ENCODE measurements around the gene RTN1. TPM values are rescaled to one million over a fixed set of nuclear protein-coding genes. Genes with fewer than 3 reads are reported as not detected.

RTN1 gene
- total RNA-seq, 1 donor from 2014 or later, result 1.2 TPM

GRCh38 chr14:59814988-59815387 lies 55.6 kb downstream of the RTN1 start:
- DNase-seq (no peak), ATAC-seq (no peak)
- intact Hi-C loops (cut with micrococcal nuclease), result no loop called here

- no peak for ATAC-seq
- intact Hi-C loops (cut with micrococcal nuclease), result no loop called here
- no peak for DNase-seq
Measured at GRCh38 chr14:59811815-59812214, 58.8 kb downstream of the RTN1 start.

DNA sequence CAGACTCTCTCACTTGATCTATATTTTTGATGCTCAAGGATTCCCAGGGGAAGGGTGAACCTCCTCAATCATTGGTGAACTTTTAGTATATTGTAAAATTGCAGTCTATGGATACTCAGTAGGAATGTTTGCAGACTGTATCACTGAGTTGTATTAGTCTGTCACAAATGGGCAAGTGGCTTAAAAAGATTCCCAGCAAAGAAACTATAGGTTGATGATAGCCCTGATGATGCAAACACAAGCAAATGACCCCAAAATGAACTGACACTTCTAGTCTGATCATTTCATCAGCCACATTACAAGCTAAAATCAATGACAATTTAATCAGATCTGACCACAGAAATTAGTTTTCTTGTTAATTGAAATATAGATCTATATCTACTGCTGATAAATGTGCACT lies 59.5 kb downstream of the RTN1 start:
- ATAC-seq (no peak), DNase-seq (no peak)
- intact Hi-C loops (cut with micrococcal nuclease), result no loop called here

DNA sequence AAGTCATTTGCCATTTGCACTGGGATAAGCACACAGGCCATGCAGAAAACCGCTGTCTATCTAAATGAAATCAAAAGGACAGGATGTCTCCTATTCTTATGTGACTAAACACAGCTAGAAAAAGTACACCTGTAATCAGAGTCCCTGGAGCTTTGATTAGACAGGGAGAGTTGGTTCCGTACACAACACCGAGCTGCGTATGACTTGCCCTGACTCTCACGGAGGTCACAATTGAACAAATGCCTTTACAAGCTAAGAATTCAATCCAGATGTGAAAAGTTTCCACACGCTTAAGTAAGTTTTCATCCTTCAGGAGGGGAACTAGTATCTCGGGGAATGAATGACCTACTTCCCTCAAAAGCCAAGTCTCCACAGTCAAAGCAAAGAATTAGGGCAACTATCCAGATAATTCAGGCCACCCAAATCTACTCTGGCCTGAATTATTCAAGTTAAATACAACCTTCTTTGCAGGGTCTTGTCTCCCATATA lies 67.5 kb downstream of the RTN1 start:
- DNase-seq, result no peak
- no peak for ATAC-seq
- intact Hi-C loops (cut with micrococcal nuclease), result no loop called here

DNA sequence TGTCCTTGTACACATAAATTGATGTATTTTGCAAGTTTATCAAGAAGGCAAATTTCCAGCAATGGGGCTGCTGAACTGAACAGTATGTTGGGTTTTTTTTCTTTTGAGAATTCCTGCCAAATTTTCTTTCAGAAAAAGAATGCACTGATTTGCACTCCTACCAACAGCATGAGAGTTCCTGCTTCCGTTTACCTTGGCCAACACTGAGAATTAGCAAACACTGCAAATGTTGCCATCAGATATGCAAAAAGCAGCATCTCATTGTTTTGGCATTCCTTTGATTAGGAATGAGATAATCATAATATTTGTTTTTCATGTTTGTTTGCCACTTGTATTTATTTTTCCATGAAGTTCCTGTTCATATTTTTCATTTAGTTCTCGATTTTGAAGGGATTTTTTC lies 82.4 kb downstream of the RTN1 start:
- DNase-seq, result no peak
- intact Hi-C loops (cut with micrococcal nuclease), result no loop called here
- no peak for ATAC-seq

GRCh38 chr14:59787045-59787674 lies 83.4 kb downstream of the RTN1 start:
- ATAC-seq (no peak), DNase-seq (no peak)
- intact Hi-C loops (cut with micrococcal nuclease), result no loop called here

GRCh38 chr14:59785629-59786028 lies 84.9 kb downstream of the RTN1 start:
- intact Hi-C loops (cut with micrococcal nuclease), result no loop called here
- DNase-seq, result no peak
- no peak for ATAC-seq

DNA sequence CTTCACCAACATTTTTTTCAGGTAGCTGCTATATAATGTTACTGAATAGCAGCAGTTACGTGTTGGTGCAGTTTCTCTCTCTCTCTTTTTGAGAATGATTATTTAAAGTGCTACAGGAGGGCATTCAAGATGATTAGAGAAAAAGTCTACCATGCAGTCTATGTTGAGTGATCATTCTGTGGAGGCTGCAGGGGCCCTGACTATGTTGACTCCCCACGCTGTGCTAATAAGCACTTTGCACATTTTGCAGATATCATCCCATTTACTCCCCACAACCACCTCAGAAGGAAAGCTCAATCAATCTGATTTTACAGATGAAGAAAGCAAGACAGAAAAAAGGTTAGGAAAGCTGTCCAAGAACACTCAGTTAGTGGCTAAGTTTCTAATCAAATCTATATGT lies 87.8 kb downstream of the RTN1 start:
- no peak for ATAC-seq
- DNase-seq, result no peak
- intact Hi-C loops (cut with micrococcal nuclease), result no loop called here

DNA sequence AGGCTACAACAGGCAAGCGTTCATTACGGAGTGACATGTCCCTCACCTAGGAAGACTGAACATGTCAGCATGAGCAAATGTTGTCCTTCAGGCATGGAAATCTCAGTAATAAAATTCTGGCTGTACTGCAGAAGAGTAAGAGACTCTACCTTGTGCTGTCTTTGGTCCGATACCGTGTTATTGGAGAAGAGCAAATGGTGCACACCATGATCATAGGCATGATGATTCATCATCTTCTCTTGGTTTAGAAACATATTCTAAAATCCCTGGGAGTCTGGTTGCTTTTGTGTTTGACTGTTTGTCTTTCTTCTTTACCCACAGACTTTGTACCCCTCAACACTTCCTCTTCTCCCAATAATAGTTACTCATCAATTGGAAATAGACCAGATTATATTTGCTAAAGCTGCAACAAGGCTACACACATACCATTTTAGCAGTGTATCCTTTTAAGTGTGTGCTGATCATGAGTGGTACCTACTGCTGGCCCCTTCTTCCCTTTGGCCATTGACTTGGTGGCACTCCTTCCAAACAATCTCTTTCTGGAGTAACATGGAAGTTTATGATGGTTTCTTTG lies 93.5 kb downstream of the RTN1 start:
- intact Hi-C loops (cut with micrococcal nuclease), result no loop called here
- no peak for ATAC-seq
- no peak for DNase-seq

- ATAC-seq, result no peak
- DNase-seq, result no peak
- intact Hi-C loops (cut with micrococcal nuclease), result no loop called here
Measured at GRCh38 chr14:59776468-59776867, 94.1 kb downstream of the RTN1 start.

DNA sequence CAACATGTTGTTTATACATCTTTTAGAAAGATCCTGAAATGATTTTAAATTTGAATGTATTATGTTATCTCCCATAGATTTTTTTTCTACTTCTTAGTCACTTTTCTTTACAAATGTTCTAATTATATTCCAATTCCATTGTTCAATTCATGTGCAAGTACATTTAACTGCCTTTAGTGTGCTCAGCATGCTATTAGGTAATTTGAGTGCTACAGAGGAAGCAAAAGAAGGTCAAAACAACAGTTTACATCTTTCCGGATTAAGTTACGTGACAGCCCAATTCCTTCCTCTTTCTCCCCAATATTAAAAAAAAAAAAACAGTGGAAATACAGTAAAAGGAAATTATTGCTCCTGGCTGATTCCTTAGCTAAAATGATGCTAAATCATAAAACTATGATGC lies 98.3 kb downstream of the RTN1 start:
- intact Hi-C loops (cut with micrococcal nuclease), result no loop called here
- no peak for ATAC-seq
- DNase-seq, result no peak

DNA sequence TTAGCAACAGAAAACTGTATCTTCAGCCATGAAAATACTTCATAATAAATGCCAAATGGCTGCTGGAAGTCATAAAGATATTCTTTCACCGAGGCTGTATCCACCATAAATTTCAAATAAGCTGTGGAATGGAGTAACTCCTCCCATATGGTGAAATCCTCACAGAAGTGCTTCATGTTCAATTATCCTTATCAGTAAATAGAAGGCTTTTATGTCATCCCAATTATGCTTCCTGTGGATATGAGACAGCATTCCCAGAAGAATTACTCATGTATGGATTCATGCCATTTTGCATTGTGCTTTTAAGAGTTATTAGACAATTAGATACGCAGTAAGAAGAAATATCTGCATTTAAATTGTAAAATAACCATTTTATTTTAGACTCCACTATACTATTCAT lies 99.0 kb downstream of the RTN1 start:
- intact Hi-C loops (cut with micrococcal nuclease), result no loop called here
- DNase-seq, result no peak
- no peak for ATAC-seq

GRCh38 chr14:59769586-59769985 lies 101.0 kb downstream of the RTN1 start:
- no peak for ATAC-seq
- no peak for DNase-seq
- intact Hi-C loops (cut with micrococcal nuclease), result no loop called here

DNA sequence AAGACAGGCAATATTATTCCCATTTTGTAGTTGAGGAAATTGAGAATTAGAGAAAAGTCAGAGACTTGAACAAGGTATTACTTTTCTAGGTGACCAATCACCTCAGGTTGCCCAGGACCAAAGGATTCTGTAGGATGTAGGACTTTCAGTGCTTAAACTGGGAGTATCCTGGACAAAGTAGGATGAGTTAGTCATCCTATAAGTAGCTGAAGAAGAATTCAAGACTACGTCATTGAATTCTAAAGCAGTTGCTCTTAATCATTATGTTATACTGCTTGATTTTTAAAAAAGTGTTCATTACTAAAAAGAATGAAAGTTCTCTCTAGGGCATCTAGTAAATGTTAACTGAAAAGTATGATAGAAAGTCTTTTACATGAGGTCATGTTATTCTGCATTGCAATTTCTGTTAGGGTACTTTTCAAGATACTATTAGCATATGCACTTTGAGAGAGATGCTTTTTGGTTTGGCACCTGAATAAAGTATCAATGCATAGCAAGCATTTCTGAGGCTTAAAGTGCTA lies 101.7 kb downstream of the RTN1 start:
- no peak for ATAC-seq
- DNase-seq, result no peak
- intact Hi-C loops (cut with micrococcal nuclease), result no loop called here

DNA sequence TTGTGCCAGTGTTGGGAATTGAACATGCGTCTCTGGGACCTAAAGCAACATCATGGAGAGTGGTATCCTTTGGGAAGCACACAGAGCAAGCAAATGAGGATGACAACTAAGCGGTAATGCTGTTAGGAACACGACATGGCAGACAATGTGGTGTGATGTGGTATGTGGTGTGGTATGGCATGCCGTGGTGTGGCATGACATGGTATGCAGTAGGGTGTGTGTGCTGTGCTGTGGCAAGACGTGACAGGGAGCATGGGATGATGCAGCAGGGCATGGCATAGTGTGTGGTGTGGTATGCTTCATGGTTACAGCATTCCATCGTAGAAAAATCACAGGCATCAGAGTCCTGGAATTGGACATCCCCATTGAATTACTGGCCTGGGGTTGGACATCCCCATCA lies 108.7 kb downstream of the RTN1 start:
- intact Hi-C loops (cut with micrococcal nuclease), result no loop called here
- DNase-seq, result no peak
- no peak for ATAC-seq

DNA sequence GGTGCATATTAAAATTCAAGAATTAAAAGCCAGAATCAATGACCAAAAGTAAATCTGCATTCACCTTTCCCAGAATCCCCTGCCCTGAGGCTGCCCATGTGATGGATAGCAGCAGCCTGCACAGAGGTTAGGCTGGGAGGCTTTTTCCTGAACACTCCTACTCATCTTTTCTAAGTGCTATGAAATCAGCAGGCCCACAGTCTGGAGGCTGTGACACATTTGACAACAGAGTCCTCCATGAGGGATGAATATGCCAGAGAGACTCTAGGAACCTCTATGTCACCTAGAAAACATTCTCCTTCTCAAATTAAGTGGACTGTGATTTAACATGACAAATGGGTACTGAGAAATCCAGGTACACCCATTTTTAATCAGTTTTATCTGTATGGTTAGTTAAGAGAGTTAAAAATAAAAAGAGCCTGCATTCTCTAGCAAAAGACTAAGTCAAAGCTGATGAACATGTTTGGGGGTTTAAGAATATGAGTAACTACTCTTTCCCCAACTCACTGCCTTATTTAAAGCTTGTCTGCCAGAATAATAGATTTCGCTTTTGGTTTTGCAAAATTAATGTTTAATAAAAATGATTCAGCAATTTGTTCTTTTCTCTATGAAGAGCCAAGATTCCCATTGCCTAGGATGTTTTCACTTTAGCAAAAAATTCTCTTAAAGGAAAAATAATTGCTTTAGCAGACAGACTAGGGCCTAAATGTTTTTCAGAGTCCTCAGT lies 115.0 kb downstream of the RTN1 start:
- DNase-seq (no peak), ATAC-seq (no peak)
- intact Hi-C loops (cut with micrococcal nuclease), result no loop called here

DNA sequence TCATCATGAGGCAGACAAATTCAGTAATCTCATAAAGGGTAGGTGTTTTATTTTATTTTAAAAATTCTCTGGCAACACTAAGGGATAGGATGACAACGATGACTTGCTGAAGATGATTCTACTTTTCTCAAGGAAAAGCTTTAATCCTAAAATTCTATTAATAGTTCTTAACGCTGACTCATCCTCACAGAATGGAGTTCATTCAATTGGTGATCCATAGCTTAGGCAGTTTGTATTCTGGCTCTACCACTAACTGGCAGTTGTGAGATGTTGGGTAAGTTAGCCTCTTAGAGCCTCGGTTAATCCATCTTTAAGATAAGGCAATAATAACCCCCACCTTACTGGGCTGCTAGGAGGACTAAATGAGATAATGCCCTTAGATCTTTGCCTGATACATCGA lies 116.3 kb downstream of the RTN1 start:
- ATAC-seq, result no peak
- intact Hi-C loops (cut with micrococcal nuclease), result no loop called here
- DNase-seq, result no peak

GRCh38 chr14:59753512-59753911 lies 117.1 kb downstream of the RTN1 start:
- DNase-seq (no peak), ATAC-seq (no peak)
- intact Hi-C loops (cut with micrococcal nuclease), result no loop called here

DNA sequence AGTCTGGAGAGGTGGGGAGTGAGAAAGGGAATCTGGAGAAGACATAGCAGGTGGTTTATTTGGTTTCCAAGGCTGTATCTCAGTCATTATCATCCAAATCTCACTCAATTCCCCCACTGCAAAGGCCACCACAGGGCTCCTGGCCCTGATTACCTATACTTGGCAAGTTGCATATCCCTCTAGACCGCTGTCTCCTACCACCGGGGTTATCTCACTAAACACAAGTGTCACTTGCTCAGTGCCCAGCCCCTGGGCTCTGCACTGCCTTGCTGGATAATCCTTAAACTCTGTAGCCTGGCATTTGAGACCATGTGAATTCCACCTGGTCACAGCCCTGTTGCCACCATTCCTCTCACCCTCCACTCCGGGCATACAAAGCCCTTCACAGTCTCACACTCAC lies 119.0 kb downstream of the RTN1 start:
- intact Hi-C loops (cut with micrococcal nuclease), result no loop called here
- ATAC-seq (no peak), DNase-seq (no peak)

GRCh38 chr14:59739794-59740193 lies 130.8 kb downstream of the RTN1 start:
- intact Hi-C loops (cut with micrococcal nuclease), result no loop called here
- ATAC-seq (peak; percentile 42), DNase-seq (no peak)

- ATAC-seq (no peak), DNase-seq (no peak)
- intact Hi-C loops (cut with micrococcal nuclease), result no loop called here
Measured at GRCh38 chr14:59728304-59728703, 142.3 kb downstream of the RTN1 start.
